ENCODE measurements around the gene GFI1.
"Not testable (repeated sequence)": the region's sequence is repeated elsewhere in the genome, so short reads cannot be mapped to it uniquely, and the experiment has no call there.

The GFI1 gene

DNA sequence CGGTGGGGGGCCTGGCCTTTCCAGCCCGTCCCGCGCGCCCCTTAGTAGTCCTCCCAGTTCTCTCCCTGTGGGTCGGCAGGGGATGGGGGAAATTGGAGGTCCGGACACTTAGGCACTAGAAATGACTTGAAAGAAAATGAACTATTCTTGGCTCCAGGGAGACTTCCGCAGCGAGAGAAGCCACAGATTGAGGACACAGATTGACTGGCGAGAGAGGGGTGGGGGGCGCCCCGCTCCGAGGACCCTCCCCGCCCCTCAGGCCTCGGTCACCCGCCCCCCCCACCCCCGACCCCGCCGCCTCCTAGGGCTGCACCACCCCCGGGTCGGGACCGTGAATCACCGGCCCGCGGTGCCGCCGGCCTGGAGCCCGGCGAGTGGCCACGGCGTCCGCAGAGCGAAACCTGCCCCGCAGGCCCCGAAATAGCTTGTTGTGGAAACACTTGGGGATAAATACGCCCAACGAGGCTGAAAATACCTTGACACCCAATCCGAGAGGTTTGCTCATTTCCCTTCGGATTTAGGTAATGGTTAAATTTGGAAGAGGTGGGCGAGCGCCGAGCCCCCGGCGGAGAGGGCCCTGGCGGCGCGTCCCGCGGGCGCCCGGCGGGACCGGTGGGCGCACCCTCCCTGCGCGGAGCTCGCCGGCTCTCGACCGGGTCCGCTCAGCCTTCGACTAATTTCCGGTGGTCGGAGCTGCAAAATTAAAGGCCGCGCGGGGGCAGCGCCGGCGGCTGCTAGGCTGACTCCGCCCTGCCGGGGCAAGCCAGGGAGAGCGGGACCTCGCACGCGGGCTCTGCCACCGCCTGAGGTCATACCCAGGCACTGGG lies at the start of gene GFI1:
Gene GFI1, minus strand, starts transcription at position 675 of the 827 bp plus-strand sequence. CDS start 3,438 bp downstream, outside the sequence.
- DNase-seq: no peak

DNA sequence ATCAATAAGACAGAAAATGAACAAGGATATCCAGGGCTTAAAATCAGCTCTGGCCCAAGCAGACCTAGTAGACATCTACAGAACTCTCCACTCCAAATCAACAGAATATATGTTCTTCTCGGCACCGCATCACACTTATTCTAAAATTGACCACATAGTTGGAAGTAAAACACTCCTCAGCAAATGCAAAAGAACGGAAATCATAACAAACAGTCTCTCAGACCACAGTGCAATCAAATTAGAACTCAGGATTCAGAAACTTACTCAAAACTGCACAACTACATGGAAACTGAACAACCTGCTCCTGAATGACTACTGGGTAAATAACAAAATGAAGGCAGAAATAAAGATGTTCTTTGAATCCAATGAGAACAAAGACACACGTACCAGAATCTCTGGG lies 45.6 kb upstream of the GFI1 start:
- not testable (repeated sequence) for DNase-seq

DNA sequence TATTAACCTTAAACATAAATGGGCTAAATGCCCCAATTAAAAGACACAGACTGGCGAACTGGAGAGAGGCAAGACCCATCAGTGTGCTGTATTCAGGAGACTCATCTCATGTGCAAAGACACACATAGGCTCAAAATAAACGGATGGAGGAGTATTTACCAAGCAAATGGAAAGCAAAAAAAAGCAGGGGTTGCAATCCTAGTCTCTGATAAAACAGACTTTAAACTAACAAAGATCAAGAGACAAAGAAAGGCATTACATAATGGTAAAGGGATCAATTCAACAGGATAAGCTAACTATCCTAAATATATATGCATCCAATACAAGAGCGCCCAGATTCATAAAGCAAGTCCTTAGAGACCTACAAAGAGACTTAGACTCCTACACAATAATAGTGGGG lies 45.2 kb upstream of the GFI1 start:
- DNase-seq: not testable (repeated sequence)

DNA sequence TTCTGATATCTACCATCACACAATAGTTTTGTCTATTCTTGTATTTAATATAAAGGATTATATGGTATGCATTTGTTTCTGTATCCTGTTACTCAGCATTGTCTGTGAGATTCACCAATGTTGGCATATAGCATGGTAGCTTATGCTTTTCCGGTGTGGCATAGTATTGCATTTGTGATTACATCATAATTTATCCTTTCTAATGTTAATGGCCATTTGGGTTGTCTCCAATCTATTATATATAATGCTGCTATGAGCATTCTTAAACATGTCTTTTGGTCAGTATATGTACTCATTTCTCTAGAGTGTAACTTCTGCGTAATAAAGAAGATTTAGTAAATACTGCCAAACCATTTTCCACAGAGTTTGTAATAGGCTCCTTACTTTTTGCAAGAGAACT lies 40.9 kb upstream of the GFI1 start:
- no peak for DNase-seq

DNA sequence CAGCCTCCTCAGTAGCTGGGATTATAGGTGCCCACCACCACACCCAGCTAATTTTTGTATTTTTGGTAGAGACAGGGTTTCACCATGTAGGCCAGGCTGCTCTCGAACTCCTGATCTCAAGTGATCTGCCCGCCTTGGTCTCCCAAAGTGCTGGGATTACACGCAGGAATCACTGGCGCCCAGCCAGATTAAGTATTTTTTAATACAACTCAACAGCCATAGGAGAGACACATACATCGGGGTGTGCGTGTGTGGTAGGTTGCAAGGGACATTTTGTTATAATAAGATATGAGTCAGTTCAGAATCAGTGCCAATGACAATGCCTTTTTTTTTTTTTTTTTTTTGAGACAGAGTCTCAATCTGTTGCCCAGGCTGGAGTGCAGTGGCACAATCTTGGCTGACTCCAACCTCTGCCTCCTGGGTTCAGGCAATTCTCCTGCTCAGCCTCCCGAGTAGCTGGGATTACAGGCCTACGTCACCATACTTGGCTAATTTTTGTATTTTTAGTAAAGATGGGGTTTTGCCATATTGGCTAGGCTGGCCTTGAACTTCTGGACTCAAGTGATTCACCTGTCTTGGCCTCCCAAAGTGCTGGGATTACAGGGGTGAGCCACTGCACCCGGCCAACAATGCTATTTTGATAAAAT lies 38.3 kb upstream of the GFI1 start:
- DNase-seq: not testable (repeated sequence)

DNA sequence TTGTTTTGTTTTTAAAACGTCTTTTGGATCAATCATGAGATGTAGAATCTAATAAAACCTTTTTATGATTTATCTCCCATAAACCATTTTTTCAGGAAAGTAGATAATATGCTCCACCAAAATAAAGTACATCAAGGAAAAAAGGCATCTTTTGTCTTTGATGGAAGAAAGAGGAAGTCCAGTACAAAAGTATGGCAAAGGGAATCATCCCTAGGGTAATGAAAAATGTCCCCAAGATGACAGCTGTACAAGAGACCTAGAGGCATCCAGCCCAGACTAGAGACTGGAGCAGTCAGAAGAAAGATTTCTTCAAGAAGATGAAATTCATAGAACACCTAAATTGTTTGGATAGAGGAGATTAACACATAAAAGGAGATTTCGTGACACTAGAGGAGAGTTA lies 32.3 kb upstream of the GFI1 start:
- DNase-seq: no peak

DNA sequence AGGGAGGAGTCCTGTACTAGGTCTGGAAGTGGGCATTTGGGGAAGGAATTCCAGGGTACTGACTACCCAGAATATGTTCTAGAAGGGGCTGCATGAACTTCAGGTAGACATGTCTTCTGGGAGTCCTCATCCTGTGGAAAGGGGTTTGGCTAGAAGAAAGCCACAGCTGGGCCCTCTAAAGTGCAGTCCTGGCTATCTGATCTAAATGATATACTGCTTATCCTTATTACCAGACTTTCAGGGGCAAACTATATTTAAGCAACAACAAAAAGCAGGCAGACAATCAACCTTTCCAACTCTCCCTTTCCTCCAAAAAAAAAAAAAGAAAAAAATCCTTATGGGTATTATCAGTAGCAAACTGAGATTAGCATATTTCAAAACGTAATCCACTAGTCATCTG lies 29.8 kb upstream of the GFI1 start:
- DNase-seq: no peak

DNA sequence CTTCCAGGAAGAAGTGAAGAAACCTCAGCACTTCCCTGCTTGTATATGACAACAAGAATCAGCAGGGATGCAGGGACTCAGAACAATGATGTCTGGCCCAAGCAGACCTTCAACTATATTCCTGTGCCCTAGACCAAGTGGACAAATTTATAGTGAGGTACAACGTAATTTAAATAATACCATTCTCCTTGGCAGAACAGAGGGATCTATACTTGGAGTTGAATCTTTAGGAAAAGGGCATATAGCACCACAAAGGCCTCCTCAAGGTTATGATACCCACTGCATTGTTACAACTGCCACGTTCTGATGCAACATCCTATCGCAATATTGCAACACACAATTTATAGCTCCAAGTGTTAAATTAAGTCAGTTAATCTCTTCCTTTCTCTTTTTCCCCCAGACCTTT lies 29.1 kb upstream of the GFI1 start:
- no peak for DNase-seq

DNA sequence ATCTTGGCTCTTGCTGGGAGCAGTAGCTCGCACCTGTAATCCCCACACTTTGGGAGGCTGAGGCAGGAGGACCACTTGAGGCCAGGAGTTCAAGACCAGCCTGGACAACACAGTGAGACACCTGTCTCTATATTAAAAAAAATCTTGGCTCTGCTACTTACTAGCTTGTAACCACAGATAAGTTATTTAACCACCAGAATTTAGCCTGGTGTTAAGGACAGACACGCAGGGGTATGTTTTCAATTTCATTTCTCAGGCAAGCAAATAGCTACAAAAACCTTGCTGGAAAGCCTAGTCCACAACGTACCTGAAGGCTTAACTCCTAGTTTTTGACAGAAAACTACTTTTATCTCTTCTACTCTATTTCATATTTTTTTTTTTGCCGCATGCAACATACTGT lies 24.8 kb upstream of the GFI1 start:
- DNase-seq: no peak

DNA sequence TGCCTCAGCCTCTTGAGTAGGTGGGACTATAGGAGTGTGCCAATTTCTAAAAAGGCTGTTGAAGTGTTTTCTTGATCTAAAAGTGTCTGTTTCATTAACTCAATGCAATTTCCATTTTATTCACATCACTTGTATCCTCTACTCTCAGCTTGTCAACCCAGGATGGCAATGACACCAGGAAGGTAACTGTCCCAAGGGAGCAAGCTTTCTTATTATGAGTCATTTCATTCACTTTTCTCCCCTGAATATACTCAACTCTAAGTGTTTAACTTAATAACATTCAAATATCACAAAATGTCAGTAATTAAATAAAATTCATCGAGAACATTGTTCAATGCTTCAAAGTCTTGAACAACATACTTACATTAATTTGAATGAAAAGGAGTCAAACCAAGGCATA lies 22.9 kb upstream of the GFI1 start:
- no peak for DNase-seq

DNA sequence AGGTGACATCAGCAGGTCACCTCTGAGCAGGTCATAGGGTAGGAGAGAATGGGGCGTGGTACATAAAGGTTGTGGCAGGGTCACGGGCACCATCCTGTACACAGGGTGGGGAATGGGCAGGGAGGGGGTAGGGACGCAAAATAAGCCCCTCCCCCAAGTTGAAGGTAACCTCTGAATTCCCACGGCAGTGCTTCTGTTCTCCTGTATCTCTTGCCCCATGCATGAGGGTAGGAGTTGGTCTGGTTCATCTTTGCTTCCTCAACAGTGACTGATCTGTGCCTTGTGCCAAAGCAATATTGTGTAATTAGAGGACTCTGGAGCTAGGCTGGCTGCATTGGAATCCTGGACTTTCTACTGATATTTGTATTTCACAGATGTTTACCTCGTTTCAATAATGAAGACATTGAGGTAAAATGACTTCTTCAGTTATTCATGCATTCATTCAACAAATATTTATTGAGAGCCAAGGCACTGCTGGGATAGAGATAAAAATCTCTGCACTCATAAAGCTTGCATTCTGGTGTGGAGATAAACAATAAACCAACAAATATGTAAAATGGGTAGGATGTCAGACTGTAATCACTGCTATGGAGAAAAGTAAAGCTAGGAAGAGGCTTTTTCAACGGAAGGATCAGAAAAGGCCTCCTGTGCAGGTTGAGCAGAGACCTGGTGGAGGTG lies 18.4 kb upstream of the GFI1 start:
- no peak for DNase-seq

DNA sequence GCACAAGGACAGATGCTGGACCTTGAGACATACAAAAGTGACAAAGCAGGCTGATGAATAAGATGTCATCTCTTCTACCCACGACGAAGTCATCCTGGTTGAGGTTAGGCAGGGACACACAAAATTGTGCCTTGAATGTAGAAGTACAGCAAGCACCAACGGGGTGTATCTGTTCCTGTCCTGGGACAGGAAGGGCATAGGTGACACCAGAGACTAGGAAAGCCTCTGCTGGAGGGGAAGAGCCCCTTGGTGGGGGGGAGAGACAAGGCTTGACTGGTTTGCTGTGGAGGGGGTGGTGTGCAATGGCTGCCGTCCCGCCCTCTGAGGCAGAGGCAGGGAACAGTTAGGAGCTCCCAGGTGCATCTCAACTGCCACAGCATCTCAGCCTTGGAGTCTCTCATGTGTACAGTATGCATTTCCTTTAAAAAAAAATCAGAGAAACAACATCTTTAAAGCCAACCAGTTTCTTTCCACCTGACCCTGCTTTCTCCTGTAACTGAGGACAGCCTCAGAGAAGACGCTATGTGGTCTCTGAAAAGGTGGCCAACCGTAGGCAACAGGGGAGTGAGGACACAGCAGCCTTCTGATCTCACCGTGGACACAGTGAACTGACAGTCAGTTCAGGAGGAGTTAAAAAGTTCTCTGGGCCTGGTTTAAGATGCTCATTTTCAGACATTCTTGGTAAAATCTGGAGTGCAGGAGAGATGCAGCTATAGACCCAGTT lies 17.7 kb upstream of the GFI1 start:
- DNase-seq: no peak

DNA sequence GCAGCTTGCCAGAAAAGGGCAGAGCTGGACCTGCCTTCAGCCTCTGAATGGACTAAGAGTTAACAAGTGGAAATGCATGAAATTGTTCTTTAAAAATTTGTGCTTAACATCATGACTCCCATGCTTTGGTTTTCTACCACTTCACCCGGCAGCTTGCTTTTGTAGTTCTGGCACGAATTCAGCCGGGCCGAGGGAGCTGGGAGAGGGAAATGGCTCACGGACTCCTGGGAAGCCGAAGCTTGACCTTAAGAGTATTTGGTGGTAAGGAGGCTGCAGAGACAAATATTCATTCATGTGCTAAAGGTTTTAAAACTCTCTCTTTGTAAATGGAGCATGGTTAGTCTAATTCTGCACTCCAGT lies 17.2 kb upstream of the GFI1 start:
- DNase-seq: no peak

DNA sequence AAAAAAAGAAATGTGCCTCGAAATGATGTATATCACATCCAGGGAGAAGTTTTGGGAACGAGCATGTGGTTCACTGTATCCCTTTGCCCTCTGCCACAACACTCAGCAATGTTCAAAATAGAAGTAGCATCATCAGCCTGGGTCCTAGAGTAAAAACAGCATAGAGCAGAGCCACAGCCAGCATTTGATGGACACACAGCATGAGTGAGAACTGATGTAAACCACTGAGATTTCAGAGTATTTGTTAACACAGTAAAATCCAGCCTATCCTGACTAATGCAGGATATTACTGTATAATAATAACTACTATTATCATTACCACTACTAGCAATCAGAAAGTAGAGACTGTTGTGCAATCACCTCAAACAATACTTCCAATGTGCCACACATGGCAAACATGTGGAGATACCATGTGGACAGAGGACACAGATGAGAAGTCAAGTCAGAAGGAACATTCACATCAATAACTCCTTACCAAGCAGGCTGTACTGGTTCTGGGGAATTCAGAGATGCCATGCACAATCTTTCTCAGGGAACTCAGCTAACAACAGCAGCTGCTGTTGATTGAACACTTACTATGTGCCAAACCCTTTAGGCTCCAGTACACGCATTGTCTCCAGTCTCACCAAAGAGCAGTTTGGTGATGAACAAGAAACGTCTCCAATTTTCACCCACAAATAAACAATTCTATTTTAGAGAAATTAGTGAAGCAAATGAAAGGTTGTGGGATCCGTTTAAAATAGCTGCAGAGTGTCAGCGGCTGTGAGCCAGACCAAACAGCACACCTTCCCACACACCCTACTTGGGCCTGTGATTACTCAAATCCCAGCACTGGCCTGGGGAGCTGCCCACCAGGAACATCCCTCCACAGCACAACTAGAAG lies 16.6 kb upstream of the GFI1 start:
- no peak for DNase-seq

DNA sequence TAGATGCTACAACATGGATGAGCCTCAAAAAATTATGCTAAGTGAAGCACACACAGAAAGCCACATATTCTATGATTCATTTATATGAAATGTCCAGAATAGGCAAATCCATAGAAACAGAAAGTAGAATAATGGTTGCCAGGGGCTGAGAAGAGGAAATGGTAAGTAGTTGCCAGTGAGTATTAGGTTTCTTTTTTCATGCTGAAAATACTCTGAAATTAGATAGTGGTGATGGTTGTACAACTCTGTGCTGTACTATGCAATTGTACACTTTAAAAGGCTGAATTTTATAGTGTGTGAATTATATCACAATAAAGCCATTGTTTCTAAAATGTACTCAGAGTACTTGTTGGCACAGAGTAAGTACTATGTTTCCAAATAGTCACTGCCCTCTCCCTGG lies 15.5 kb upstream of the GFI1 start:
- DNase-seq: no peak

DNA sequence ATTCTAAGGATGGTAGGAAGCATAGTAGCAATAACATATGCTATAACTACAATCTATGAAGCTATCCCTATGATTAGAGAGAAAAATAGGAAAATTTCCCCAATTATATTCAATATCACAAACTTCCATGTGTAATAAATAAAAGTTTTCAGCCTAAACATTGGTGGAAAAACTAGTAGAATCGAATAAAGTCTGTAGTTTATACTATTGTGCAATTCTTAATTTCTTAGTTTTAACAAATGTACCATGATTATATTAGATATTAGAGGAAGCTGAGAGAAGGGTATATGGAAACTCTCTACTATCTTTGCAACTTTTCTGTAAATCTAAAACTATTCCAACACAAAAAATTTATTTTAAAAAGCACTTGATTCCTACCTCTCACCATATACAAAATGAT lies 13.8 kb upstream of the GFI1 start:
- no peak for DNase-seq

DNA sequence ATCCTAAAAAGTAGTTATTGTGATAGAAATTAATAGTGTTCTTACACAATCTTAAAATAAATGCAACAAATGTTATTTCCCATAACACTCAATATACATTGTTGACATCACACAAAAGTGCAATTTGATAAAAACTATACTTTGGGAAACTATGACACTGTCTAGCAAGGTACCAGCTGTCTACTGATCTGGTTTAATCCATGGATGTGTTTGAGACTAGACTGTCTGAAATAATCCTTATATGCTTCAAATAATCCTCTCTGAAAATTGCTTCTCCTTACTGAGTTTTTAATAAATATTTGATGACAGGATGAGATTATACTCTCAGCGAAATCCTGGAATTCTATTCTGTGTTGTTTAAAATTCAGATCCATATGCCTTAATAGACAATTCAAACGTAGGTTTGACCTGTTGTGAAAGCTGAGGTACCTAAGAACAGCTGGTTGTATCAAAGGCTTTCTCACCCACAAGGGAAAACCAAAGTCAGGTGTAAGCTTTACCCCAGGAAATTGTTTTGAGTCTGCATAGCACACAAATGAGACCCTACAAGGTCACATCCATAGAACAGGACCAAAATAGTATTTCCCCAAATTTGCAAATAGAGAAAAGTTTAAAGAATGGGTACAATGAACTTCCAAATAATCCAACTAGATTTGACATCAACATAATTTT lies 8.8 kb upstream of the GFI1 start:
- DNase-seq: no peak

DNA sequence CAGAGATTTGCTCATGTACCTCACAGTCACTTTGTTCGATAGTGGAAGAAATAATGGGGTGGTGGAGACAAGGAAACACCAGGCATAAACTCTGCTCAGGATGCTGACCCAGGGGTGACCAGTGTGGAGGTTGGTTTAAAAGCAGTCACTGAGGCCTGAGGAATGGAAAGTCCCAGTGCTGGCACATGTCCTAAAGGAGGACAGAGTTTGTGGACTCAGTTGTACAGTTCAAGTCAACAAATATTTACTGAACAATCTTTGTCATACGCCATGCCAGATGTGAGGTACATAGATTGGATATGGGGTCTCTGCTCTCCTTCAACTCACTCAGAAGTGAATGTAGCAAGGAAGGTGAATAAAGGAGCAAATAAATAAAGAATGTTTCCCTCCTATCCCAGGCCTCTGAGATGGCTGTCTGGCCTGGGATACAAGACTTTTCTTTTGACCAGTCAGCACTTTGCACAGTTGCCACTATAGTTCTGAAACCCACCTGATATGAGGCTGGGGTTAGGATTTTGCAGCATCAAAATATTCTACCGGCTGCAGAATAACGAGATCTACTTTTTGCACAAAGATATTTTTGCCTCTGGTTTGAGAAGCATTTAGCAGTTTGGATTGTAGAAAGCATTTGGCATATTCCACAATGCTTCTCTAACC lies 7.9 kb upstream of the GFI1 start:
- DNase-seq: no peak

DNA sequence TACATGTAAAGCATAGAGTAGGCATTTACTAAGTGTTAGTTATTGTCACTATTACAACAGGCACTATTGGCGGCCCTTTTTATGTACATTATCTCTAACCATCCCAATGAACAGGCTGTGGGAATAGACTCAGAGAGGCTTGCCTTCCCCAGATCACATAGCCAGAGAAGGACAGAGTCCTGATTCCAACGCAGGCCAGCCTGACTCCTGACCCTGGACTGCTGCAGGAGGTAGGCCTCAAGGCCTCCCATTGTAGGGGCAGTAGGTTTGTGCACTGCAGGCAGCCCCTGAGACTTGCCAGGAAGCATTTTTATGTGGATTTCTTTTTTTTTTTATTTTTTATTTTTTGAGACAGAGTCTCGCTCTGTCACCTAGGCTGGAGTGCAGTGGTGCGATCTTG lies 6.4 kb upstream of the GFI1 start:
- no peak for DNase-seq

DNA sequence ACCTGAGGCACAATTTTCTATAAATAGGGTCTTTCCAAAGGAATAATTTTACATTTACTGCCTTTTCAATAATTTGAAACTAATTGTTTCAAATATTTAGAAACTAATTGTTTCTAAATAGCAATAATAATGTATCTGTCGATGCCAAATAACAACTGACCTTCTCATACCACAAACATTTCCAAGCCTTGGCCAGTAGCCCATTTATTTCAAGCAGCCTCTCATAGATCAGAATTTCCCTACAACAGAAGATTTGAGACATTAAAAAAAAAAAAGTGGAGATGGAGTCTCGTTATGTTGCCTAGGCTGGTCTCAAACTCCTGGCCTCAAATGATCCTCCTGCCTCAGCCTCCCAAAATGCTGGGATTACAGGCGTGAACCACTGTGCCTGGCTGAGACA lies 2.1 kb upstream of the GFI1 start:
- no peak for DNase-seq
